GM12875 (cell line): ENCODE results near the gene FSTL4.
"Not testable (repeated sequence)": the region's sequence is repeated elsewhere in the genome, so short reads cannot be mapped to it uniquely, and the experiment has no call there.

Source experiments
- H3K4me3 ChIP-seq: one replicate; pipeline ENCODE4 v1.5.1; 2011; ENCODE audit warnings: low read depth, low read length, control low read depth
- TF ChIP-seq, protein P1 (sequence below): IDR thresholded peaks from 2 replicates; pipeline ENCODE4 v1.5.1; 2011; ENCODE audit warnings: low read depth, mild to moderate bottlenecking, control low read depth, inconsistent platforms, low read length, moderate library complexity, borderline replicate concordance; ENCODE audit not compliant: insufficient read depth

Gene FSTL4

GRCh38 chr5:133445744-133446143, 166.6 kb downstream of the FSTL4 start:
- no peak overlapping the region for H3K4me3 ChIP-seq
- TF ChIP-seq, protein P1, sequence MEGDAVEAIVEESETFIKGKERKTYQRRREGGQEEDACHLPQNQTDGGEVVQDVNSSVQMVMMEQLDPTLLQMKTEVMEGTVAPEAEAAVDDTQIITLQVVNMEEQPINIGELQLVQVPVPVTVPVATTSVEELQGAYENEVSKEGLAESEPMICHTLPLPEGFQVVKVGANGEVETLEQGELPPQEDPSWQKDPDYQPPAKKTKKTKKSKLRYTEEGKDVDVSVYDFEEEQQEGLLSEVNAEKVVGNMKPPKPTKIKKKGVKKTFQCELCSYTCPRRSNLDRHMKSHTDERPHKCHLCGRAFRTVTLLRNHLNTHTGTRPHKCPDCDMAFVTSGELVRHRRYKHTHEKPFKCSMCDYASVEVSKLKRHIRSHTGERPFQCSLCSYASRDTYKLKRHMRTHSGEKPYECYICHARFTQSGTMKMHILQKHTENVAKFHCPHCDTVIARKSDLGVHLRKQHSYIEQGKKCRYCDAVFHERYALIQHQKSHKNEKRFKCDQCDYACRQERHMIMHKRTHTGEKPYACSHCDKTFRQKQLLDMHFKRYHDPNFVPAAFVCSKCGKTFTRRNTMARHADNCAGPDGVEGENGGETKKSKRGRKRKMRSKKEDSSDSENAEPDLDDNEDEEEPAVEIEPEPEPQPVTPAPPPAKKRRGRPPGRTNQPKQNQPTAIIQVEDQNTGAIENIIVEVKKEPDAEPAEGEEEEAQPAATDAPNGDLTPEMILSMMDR = no peak

DNA sequence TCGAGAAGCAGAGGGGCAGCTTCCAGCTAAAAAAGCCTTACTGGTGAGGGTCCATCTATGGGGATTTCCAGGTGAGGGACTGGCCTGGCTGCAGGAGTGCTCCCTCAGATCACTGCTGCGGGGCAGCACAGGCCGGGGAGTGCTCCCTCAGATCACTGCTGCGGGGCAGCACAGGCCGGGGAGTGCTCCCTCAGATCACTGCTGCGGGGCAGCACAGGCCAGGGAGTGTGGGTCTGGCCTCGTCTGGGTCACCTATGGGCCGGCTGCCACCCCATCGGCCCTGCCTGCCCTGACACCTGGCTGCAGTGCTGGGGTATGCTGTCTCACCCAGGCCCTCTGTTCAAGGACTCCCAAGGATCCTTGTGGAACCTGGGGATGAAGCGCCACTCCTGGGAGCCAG, 167.1 kb downstream of the FSTL4 start:
- not testable (repeated sequence) for H3K4me3 ChIP-seq

- H3K4me3 ChIP-seq = no peak overlapping the region
- TF ChIP-seq, protein P1 = no peak
These were observed 167.6 kb downstream of the FSTL4 start for GRCh38 chr5:133444711-133445110.

GRCh38 chr5:133441166-133441815, 171.1 kb downstream of the FSTL4 start:
- TF ChIP-seq, protein P1 = no peak
- no peak overlapping the region for H3K4me3 ChIP-seq

GRCh38 chr5:133440467-133441115, 171.8 kb downstream of the FSTL4 start:
- TF ChIP-seq, protein P1 = no peak
- H3K4me3 ChIP-seq = no peak overlapping the region

GRCh38 chr5:133439859-133440258, 172.5 kb downstream of the FSTL4 start:
- TF ChIP-seq, protein P1 = no peak
- H3K4me3 ChIP-seq = no peak overlapping the region

- TF ChIP-seq, protein P1 = no peak
These were observed 173.9 kb downstream of the FSTL4 start for GRCh38 chr5:133438487-133438886.

More at GRCh38 chr5:133438487-133438886, 173.9 kb downstream of the FSTL4 start:
- no peak overlapping the region for H3K4me3 ChIP-seq
